ENCODE data around the gene TCFL5.
"Not testable (repeated sequence)": the region's sequence is repeated elsewhere in the genome, so short reads cannot be mapped to it uniquely, and the experiment has no call there.

Gene TCFL5

GRCh38 chr20:62879275-62880146, 17.9 kb upstream of the TCFL5 start:
- no peak for DNase-seq

GRCh38 chr20:62878244-62879038, 16.8 kb upstream of the TCFL5 start:
- DNase-seq, result no peak

- DNase-seq, result no peak
These were observed 15.5 kb upstream of the TCFL5 start for GRCh38 chr20:62876902-62877816.

GRCh38 chr20:62876501-62876901, 14.9 kb upstream of the TCFL5 start:
- DNase-seq, result no peak

- no peak for DNase-seq
These were observed 14.1 kb upstream of the TCFL5 start for GRCh38 chr20:62875419-62876361.

GRCh38 chr20:62874964-62875344, 13.3 kb upstream of the TCFL5 start:
- DNase-seq, result no peak

- DNase-seq, result peak; percentile 47
These were observed 12.0 kb upstream of the TCFL5 start for GRCh38 chr20:62873681-62874031.

GRCh38 chr20:62873280-62873679, 11.7 kb upstream of the TCFL5 start:
- DNase-seq, result no peak

- no peak for DNase-seq
These were observed 11.2 kb upstream of the TCFL5 start for GRCh38 chr20:62872862-62873261.

- no peak for DNase-seq
These were observed 10.7 kb upstream of the TCFL5 start for GRCh38 chr20:62872184-62872847.

- DNase-seq, result no peak
These were observed 2.6 kb upstream of the TCFL5 start for GRCh38 chr20:62864207-62864606.

- DNase-seq, result peak; percentile 44
These were observed 514 bp downstream of the TCFL5 start for GRCh38 chr20:62860924-62861691.

- no peak for DNase-seq
These were observed 1.2 kb downstream of the TCFL5 start for GRCh38 chr20:62860391-62860923.

GRCh38 chr20:62859721-62860120, 1.9 kb downstream of the TCFL5 start:
- DNase-seq, result no peak

- DNase-seq, result no peak
These were observed 3.4 kb downstream of the TCFL5 start for GRCh38 chr20:62858058-62858830.

GRCh38 chr20:62856931-62857619, 4.5 kb downstream of the TCFL5 start:
- no peak for DNase-seq

- DNase-seq, result no peak
These were observed 6.5 kb downstream of the TCFL5 start for GRCh38 chr20:62855120-62855519.

GRCh38 chr20:62854121-62854520, 7.5 kb downstream of the TCFL5 start:
- no peak for DNase-seq

- DNase-seq, result not testable (repeated sequence)
These were observed 8.3 kb downstream of the TCFL5 start for GRCh38 chr20:62853304-62853703.
